Spleen (tissue), 7 donors: Measurements from ENCODE around the gene SLC6A2.

Experiments used
- CTCF ChIP-seq, 11 experiments: fragments of 200-600 bp in 7 of 11; fragments of 450-650 bp in 4 of 11; sonication (generic) in 4 of 11; IDR thresholded peaks in 8 of 11; conservative IDR thresholded peaks in 3 of 11; 1 replicate in 7 of 11; 2 replicates in 4 of 11; pipeline versions ENCODE4 v1.4.0 to v1.8.0; 2016 to 2021; ENCODE audit warnings: antibody characterized with exemption in 11 of 11, inconsistent platforms in 4 of 11, mild to moderate bottlenecking in 1 of 11
- POLR2A ChIP-seq, 3 donors: fragments of 450-650 bp; IDR thresholded peaks; one replicate each; pipeline ENCODE4 v1.5.1; 2017; ENCODE audit warnings: antibody characterized with exemption in 3 of 3, mild to moderate bottlenecking in 1 of 3
- POLR2AphosphoS5 ChIP-seq, 3 donors: sonication (generic); formaldehyde crosslinking; IDR thresholded peaks; one replicate each; pipeline ENCODE4 v1.5.1; 2017; ENCODE audit warnings: antibody characterized with exemption in 3 of 3
- donor health status: DM: no; HTN: no; CAD: no; lungs with moderate emphysema.
- donor health status: DM: no; HTN: no; CAD: no.
- donor health status: DM: no; HTN: no; CAD: no.

- no peak for TF ChIP-seq POLR2AphosphoS5 (IDR thresholded peaks at IDR 0.05)
- TF ChIP-seq CTCF (IDR thresholded peaks at IDR 0.05 in 8 of 11, conservative IDR thresholded peaks at IDR 0.05 in 3 of 11) = no peak
- TF ChIP-seq POLR2A (IDR thresholded peaks at IDR 0.05) = no peak
Observed at GRCh38 chr16:55661941-55662643, 6.3 kb downstream of the SLC6A2 start.
